B cell (primary cell): Measurements from ENCODE around the gene GATA5. TPM values are rescaled to one million over a fixed set of nuclear protein-coding genes. Genes with fewer than 3 reads are reported as not detected.

ENCODE experiments used
- ATAC-seq: fragments of 200-7000 bp; cut with Tn5 transposase; one replicate; pipeline ENCODE4 v1.10.0; 2021; ENCODE audit warnings: low read depth, mild to moderate bottlenecking, moderate number of reproducible peaks, moderate library complexity
- CTCF ChIA-PET: fragments of 350-600 bp; sonication (Branson Sonifier 250); formaldehyde crosslinking; loops from one replicate; lab custom pipeline; 2021; ENCODE audit warnings: antibody characterized with exemption, inconsistent platforms; lab: Charles Lee
- POLR2A ChIA-PET: fragments of 350-600 bp; sonication (Branson Sonifier 250); formaldehyde crosslinking; loops from one replicate; lab custom pipeline; 2021; ENCODE audit warnings: antibody characterized with exemption; lab: Charles Lee
- DNase-seq: peaks from one replicate; pipeline ENCODE4 v3.0.0; 2013
- H2AFZ ChIP-seq: 2 replicates; pipeline ENCODE4 v1.6.1; 2012; ENCODE audit warnings: mild to moderate bottlenecking, low read depth, low read length; ENCODE audit not compliant: insufficient read depth, poor library complexity, severe bottlenecking
- H3K27ac ChIP-seq, 2 donors: 1 replicate in 1 of 2; 2 replicates in 1 of 2; pipeline ENCODE4 v1.5.1; 2012 to 2013; ENCODE audit warnings: low read length in 2 of 2, mild to moderate bottlenecking in 2 of 2, moderate library complexity in 1 of 2
- H3K27me3 ChIP-seq, 4 experiments: fragments of 200-600 bp in 1 of 4; sonication (generic) in 1 of 4; replicated peaks in 1 of 4; 1 replicate in 2 of 4; 2 replicates in 2 of 4; pipeline versions ENCODE4 v1.6.1 to v1.7.0; 2013 to 2016; ENCODE audit warnings: low read length in 3 of 4, mild to moderate bottlenecking in 2 of 4, mixed read lengths in 1 of 4, moderate library complexity in 1 of 4; ENCODE audit not compliant: insufficient read depth in 4 of 4, control insufficient read depth in 3 of 4; ENCODE audit errors: control extremely low read depth in 1 of 4
- H3K36me3 ChIP-seq, 2 experiments: replicated peaks in 1 of 2; 1 replicate in 1 of 2; 2 replicates in 1 of 2; pipeline versions ENCODE4 v1.6.1 to v1.7.1; 2013; ENCODE audit warnings: low read length in 1 of 2; ENCODE audit not compliant: insufficient read depth in 2 of 2, control insufficient read depth in 1 of 2; ENCODE audit errors: control extremely low read depth in 1 of 2, extremely low read depth in 1 of 2
- H3K4me1 ChIP-seq, 2 donors: fragments of 200-600 bp in 1 of 2; sonication (generic) in 1 of 2; 1 replicate in 1 of 2; 2 replicates in 1 of 2; pipeline versions ENCODE4 v1.5.1 to v1.6.1; 2013 to 2017; ENCODE audit warnings: low read length in 2 of 2; ENCODE audit not compliant: control insufficient read depth in 2 of 2, insufficient read depth in 2 of 2
- H3K4me2 ChIP-seq: replicated peaks from 2 replicates; pipeline ENCODE3; 2012; ENCODE audit warnings: mild to moderate bottlenecking, low read depth, low read length; ENCODE audit not compliant: poor library complexity, severe bottlenecking
- H3K4me3 ChIP-seq, 5 experiments: fragments of 200-600 bp in 1 of 5; sonication (generic) in 1 of 5; 1 replicate in 3 of 5; 2 replicates in 2 of 5; pipeline versions ENCODE4 v1.5.1 to v1.7.0; 2011 to 2016; ENCODE audit warnings: low read length in 4 of 5, mild to moderate bottlenecking in 4 of 5, low read depth in 2 of 5, control low read depth in 1 of 5, moderate library complexity in 1 of 5; ENCODE audit not compliant: insufficient read depth in 1 of 5; ENCODE audit errors: control extremely low read depth in 1 of 5, extremely low read depth in 1 of 5
- H3K79me2 ChIP-seq: fragments of 200-600 bp; sonication (generic); one replicate; pipeline ENCODE4 v1.6.0; 2016; ENCODE audit warnings: low read length; ENCODE audit not compliant: control insufficient read depth, insufficient read depth
- H3K9ac ChIP-seq: fragments of 200-600 bp; sonication (generic); 2 replicates; pipeline ENCODE4 v1.6.1; 2017; ENCODE audit warnings: mild to moderate bottlenecking, low read length, moderate library complexity
- H3K9me3 ChIP-seq, 3 donors: one replicate each; pipeline versions ENCODE4 v1.6.1 to v1.7.1; 2013; ENCODE audit warnings: low read length in 2 of 3; ENCODE audit not compliant: control insufficient read depth in 2 of 3, insufficient read depth in 1 of 3; ENCODE audit errors: control extremely low read depth in 1 of 3
- H4K20me1 ChIP-seq: 2 replicates; pipeline ENCODE4 v1.6.0; 2012; ENCODE audit warnings: mild to moderate bottlenecking, low read length; ENCODE audit not compliant: insufficient read depth, control insufficient read depth, poor library complexity, severe bottlenecking
- H3K27ac Mint-ChIP-seq: one replicate; pipeline ENCODE4 v1.8.0; 2021; ENCODE audit warnings: mixed read lengths
- H3K27me3 Mint-ChIP-seq: one replicate; pipeline ENCODE4 v1.8.0; 2021; ENCODE audit warnings: mixed read lengths
- H3K4me1 Mint-ChIP-seq: one replicate; pipeline ENCODE4 v1.8.0; 2021; ENCODE audit warnings: mixed read lengths
- H3K4me3 Mint-ChIP-seq: one replicate; pipeline ENCODE4 v1.8.0; 2021; ENCODE audit warnings: mixed read lengths
- H3K9me3 Mint-ChIP-seq: one replicate; pipeline ENCODE4 v1.8.0; 2022; ENCODE audit warnings: mixed read lengths; ENCODE audit not compliant: insufficient read depth
- CTCF ChIP-seq: fragments of 200-600 bp; IDR thresholded peaks from one replicate; pipeline ENCODE4 v1.8.0; 2022; ENCODE audit warnings: antibody characterized with exemption, mild to moderate bottlenecking
- EZH2 ChIP-seq: IDR thresholded peaks from 2 replicates; pipeline ENCODE4 v1.6.1; 2012; ENCODE audit warnings: borderline replicate concordance, low read depth, mild to moderate bottlenecking, moderate library complexity, low read length; ENCODE audit not compliant: insufficient read depth, poor library complexity, severe bottlenecking
- WGBS: methylation state at CpG from one replicate; pipeline ENCODE4 v1.1.5; 2013; ENCODE audit warnings: missing lambda C conversion rate; ENCODE audit not compliant: insufficient coverage; 5-methylcytosine and 5-hydroxymethylcytosine counted together
- intact Hi-C: fragments of 100-400 bp; cut with micrococcal nuclease; formaldehyde crosslinking; loops from one replicate; pipeline ENCODE4 v1.10.0; 2022
- polyA plus RNA-seq: library from polyadenylated mRNA; depleted of rRNA; stranded (reverse); fragments of >200 nt; gene quantifications from 2 replicates; pipeline ENCODE4 v1.2.3, GENCODE V29; 2012
- total RNA-seq, 2 donors: library from RNA; stranded (reverse); fragments of 120-200 nt in 1 of 2; gene quantifications; 1 replicate in 1 of 2; 2 replicates in 1 of 2; pipeline versions ENCODE4 v1.2.3 to v1.2.4, GENCODE V29; 2013 to 2022

GATA5 gene
- total and polyA plus RNA-seq, 2 donors (not counting 1 experiment from before 2014, with no cell fraction given) = not detected

- TF ChIP-seq CTCF (no peak), EZH2 (no peak)
- H3K79me2 ChIP-seq = no peaks in the 10 kb centered on the region
- ATAC-seq (no peak), DNase-seq (no peak)
- ChIA-PET CTCF (no interaction called here), POLR2A (no interaction called here)
- H3K27me3 ChIP-seq = peaks cover 0 to 8% (median 0%) of the 10 kb centered on the region in 4 experiments
- 87% methylated on average over 18 of the region's 25 CpGs for WGBS
- H3K27ac Mint-ChIP-seq = no peak overlapping the region
- no peaks in the 10 kb centered on the region for H4K20me1 ChIP-seq
- no peaks in the 10 kb centered on the region for H3K4me1 ChIP-seq
- intact Hi-C loops = no loop called here
- H3K9ac ChIP-seq = no peak overlapping the region
- H3K4me3 ChIP-seq = no peak overlapping the region
- no peak overlapping the region for H3K27ac ChIP-seq
- no peaks in the 10 kb centered on the region for H3K4me1 Mint-ChIP-seq
- peaks cover 0 to 8% (median 0%) of the 10 kb centered on the region in 3 donors for H3K9me3 ChIP-seq
- no peaks in the 10 kb centered on the region for H3K36me3 ChIP-seq
- no peak overlapping the region for H2AFZ ChIP-seq
- no peaks in the 10 kb centered on the region for H3K9me3 Mint-ChIP-seq
- H3K27me3 Mint-ChIP-seq = no peaks in the 10 kb centered on the region
- H3K4me3 Mint-ChIP-seq = no peak overlapping the region
- H3K4me2 ChIP-seq = no peak overlapping the region
These were observed 57.6 kb downstream of the GATA5 start for GRCh38 chr20:62417981-62418708.
